ES-I3 (cell line): ENCODE measurements around the gene TFCP2.

ENCODE experiments used
- H3K36me3 ChIP-seq: 2 replicates; pipeline ENCODE4 v1.6.1; 2013; ENCODE audit warnings: mild to moderate bottlenecking, low read length, control low read depth, moderate library complexity; ENCODE audit not compliant: insufficient read depth
- H3K4me1 ChIP-seq: 2 replicates; pipeline ENCODE4 v1.6.1; 2013; ENCODE audit warnings: mild to moderate bottlenecking, control low read depth, low read length; ENCODE audit not compliant: insufficient read depth
- H3K9ac ChIP-seq: 2 replicates; pipeline ENCODE4 v1.6.1; 2013; ENCODE audit warnings: low read depth, mild to moderate bottlenecking, low read length, moderate library complexity
- H3K9me3 ChIP-seq: 2 replicates; pipeline ENCODE4 v1.6.1; 2013; ENCODE audit warnings: mild to moderate bottlenecking, low read length, moderate library complexity; ENCODE audit not compliant: control insufficient read depth, insufficient read depth

TFCP2 gene

GRCh38 chr12:51187370-51187987 is 14.5 kb upstream of the TFCP2 start:
- Histone ChIP-seq H3K36me3 (no peaks in the 10 kb centered on the region), H3K4me1 (no peaks in the 10 kb centered on the region; the same call in 1 of the 2 replicates), H3K9me3 (no peaks in the 10 kb centered on the region), H3K9ac (no peak overlapping the region)

GRCh38 chr12:51186465-51187085 is 13.6 kb upstream of the TFCP2 start:
- no peak overlapping the region for H3K9ac ChIP-seq
- H3K9me3 ChIP-seq, result no peaks in the 10 kb centered on the region
- H3K4me1 ChIP-seq, result no peaks in the 10 kb centered on the region; the same call in 1 of the 2 replicates
- no peaks in the 10 kb centered on the region for H3K36me3 ChIP-seq

- Histone ChIP-seq H3K9me3 (no peaks in the 10 kb centered on the region), H3K36me3 (no peaks in the 10 kb centered on the region), H3K9ac (no peak overlapping the region), H3K4me1 (no peaks in the 10 kb centered on the region; the same call in 1 of the 2 replicates)
Measured at GRCh38 chr12:51185171-51185717, 12.3 kb upstream of the TFCP2 start.

GRCh38 chr12:51183816-51184215 is 10.9 kb upstream of the TFCP2 start:
- Histone ChIP-seq H3K4me1 (no peaks in the 10 kb centered on the region; the same call in 1 of the 2 replicates), H3K9ac (no peak overlapping the region), H3K9me3 (no peaks in the 10 kb centered on the region), H3K36me3 (no peaks in the 10 kb centered on the region)

GRCh38 chr12:51183349-51183748 is 10.4 kb upstream of the TFCP2 start:
- no peaks in the 10 kb centered on the region for H3K36me3 ChIP-seq
- no peaks in the 10 kb centered on the region; the same call in 1 of the 2 replicates for H3K4me1 ChIP-seq
- H3K9ac ChIP-seq, result no peak overlapping the region
- H3K9me3 ChIP-seq, result no peaks in the 10 kb centered on the region

- no peaks in the 10 kb centered on the region for H3K36me3 ChIP-seq
- no peaks in the 10 kb centered on the region for H3K9me3 ChIP-seq
- no peak overlapping the region for H3K9ac ChIP-seq
- no peaks in the 10 kb centered on the region for H3K4me1 ChIP-seq
Measured at GRCh38 chr12:51181558-51181957, 8.6 kb upstream of the TFCP2 start.

- Histone ChIP-seq H3K9me3 (no peaks in the 10 kb centered on the region), H3K9ac (no peak overlapping the region), H3K4me1 (no peaks in the 10 kb centered on the region), H3K36me3 (no peaks in the 10 kb centered on the region)
Measured at GRCh38 chr12:51177897-51178296, 5.0 kb upstream of the TFCP2 start.

- H3K9ac ChIP-seq, result no peak overlapping the region
- H3K9me3 ChIP-seq, result no peaks in the 10 kb centered on the region
- H3K36me3 ChIP-seq, result no peaks in the 10 kb centered on the region
- no peaks in the 10 kb centered on the region for H3K4me1 ChIP-seq
Measured at GRCh38 chr12:51174501-51174900, 1.6 kb upstream of the TFCP2 start.

GRCh38 chr12:51171884-51172514 is 936 bp downstream of the TFCP2 start:
- Histone ChIP-seq H3K4me1 (no peaks in the 10 kb centered on the region), H3K9me3 (no peaks in the 10 kb centered on the region), H3K36me3 (no peaks in the 10 kb centered on the region), H3K9ac (peak overlapping the region; percentile 96)

GRCh38 chr12:51163795-51164194 is 9.1 kb downstream of the TFCP2 start:
- Histone ChIP-seq H3K36me3 (no peaks in the 10 kb centered on the region), H3K9ac (no peak overlapping the region), H3K4me1 (no peaks in the 10 kb centered on the region), H3K9me3 (no peaks in the 10 kb centered on the region)

GRCh38 chr12:51162217-51162616 is 10.7 kb downstream of the TFCP2 start:
- H3K36me3 ChIP-seq, result no peaks in the 10 kb centered on the region
- H3K9ac ChIP-seq, result no peak overlapping the region

GRCh38 chr12:51160814-51161459 is 12.0 kb downstream of the TFCP2 start:
- H3K9me3 ChIP-seq, result no peaks in the 10 kb centered on the region
- peaks cover 4% of the 10 kb centered on the region; the same call in 1 of the 2 replicates for H3K4me1 ChIP-seq
- H3K36me3 ChIP-seq, result no peaks in the 10 kb centered on the region
- H3K9ac ChIP-seq, result no peak overlapping the region

More at GRCh38 chr12:51162217-51162616, 10.7 kb downstream of the TFCP2 start:
- Histone ChIP-seq H3K4me1 (no peaks in the 10 kb centered on the region), H3K9me3 (no peaks in the 10 kb centered on the region)

- Histone ChIP-seq H3K36me3 (no peaks in the 10 kb centered on the region; the same call in 1 of the 2 replicates), H3K4me1 (peaks cover 4% of the 10 kb centered on the region; the same call in 1 of the 2 replicates), H3K9me3 (no peaks in the 10 kb centered on the region), H3K9ac (no peak overlapping the region)
Measured at GRCh38 chr12:51156245-51156765, 16.6 kb downstream of the TFCP2 start.

- no peaks in the 10 kb centered on the region; the same call in 1 of the 2 replicates for H3K36me3 ChIP-seq
- no peak overlapping the region for H3K9ac ChIP-seq
- H3K9me3 ChIP-seq, result no peaks in the 10 kb centered on the region
- H3K4me1 ChIP-seq, result peaks cover 4% of the 10 kb centered on the region; the same call in 1 of the 2 replicates
Measured at GRCh38 chr12:51152953-51153352, 20.0 kb downstream of the TFCP2 start.
